Peyer's patch (tissue), 4 donors: Measurements from ENCODE around the gene COL28A1.

Experiments
- POLR2A ChIP-seq, 2 donors: fragments of 450-650 bp; IDR thresholded peaks; one replicate each; pipeline ENCODE4 v1.5.1; 2017; ENCODE audit warnings: antibody characterized with exemption in 2 of 2, mild to moderate bottlenecking in 2 of 2, moderate library complexity in 2 of 2
- TF ChIP-seq, protein P1 (sequence below), 6 experiments: fragments of 450-650 bp in 4 of 6; fragments of 200-600 bp in 2 of 6; sonication (generic) in 1 of 6; IDR thresholded peaks; one replicate each; pipeline ENCODE4 v1.5.1; 2017 to 2019; ENCODE audit warnings: antibody characterized with exemption in 6 of 6, mild to moderate bottlenecking in 3 of 6, moderate library complexity in 1 of 6

DNA sequence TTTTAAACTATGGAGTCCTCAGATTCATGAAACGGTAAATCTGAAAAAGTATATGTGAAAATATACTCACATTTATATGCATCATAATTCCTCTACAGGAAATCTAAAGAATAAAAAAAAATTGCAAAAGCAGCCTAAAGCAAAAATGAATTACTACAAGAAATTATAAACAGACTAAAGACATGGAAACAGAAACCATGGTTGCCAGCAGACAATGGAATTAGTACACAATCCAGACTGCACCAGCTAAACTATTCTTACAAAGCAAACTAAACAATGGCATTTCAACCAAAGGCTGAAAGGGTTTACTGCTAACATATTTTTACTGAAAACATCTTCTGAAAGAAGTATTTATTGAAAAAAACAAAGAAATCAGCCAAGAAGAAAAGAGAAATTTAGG lies 51.6 kb downstream of the COL28A1 start:
- TF ChIP-seq POLR2A (IDR thresholded peaks at IDR 0.05), result no peak
- TF ChIP-seq, protein P1, sequence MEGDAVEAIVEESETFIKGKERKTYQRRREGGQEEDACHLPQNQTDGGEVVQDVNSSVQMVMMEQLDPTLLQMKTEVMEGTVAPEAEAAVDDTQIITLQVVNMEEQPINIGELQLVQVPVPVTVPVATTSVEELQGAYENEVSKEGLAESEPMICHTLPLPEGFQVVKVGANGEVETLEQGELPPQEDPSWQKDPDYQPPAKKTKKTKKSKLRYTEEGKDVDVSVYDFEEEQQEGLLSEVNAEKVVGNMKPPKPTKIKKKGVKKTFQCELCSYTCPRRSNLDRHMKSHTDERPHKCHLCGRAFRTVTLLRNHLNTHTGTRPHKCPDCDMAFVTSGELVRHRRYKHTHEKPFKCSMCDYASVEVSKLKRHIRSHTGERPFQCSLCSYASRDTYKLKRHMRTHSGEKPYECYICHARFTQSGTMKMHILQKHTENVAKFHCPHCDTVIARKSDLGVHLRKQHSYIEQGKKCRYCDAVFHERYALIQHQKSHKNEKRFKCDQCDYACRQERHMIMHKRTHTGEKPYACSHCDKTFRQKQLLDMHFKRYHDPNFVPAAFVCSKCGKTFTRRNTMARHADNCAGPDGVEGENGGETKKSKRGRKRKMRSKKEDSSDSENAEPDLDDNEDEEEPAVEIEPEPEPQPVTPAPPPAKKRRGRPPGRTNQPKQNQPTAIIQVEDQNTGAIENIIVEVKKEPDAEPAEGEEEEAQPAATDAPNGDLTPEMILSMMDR (IDR thresholded peaks at IDR 0.05), result no peak
